ENCODE measurements around the gene PIAS1. TPM values are rescaled to one million over a fixed set of nuclear protein-coding genes. Genes with fewer than 3 reads are reported as not detected.
"Not testable (repeated sequence)": the region's sequence is repeated elsewhere in the genome, so short reads cannot be mapped to it uniquely, and the experiment has no call there.

PIAS1 gene
- total and polyA plus RNA-seq, 9 of the 15 experiments (the other 6 are each of a cell fraction or from before 2014, with no cell fraction given): 18.0 to 59.1 (median 28.5) TPM

DNA sequence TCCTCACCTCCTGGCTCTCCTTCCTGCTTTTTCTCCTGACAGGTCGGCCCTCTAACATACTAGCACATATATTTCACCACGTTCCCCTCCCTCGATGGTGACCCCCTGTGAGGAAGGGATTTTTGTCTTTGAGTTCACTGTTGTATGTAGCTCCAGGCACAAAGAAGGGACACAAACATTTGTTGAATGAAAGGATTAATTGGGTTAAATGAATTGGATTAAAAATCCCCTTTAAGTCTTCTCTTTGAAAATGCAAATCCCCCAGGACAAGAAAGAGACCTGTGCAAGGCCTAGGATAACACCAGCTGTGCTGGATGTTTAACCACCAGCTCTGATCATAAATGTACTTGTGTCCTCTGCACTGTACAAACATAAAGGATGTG, 147.8 kb downstream of the PIAS1 start:
- no peak overlapping the region for H3K4me2 ChIP-seq (ENCODE audit: insufficient read depth, low read length)
- H3K27me3 ChIP-seq (ENCODE audit: control insufficient read depth in 2 of 2, insufficient read depth in 2 of 2, low read length in 2 of 2): no peaks in the 10 kb centered on the region
- in situ Hi-C loops (cut with MboI) (no loop called here), intact Hi-C loops (cut with micrococcal nuclease) (no loop called here)
- no TSS peak for BruUV-seq (replicated peaks)
- no peaks in the 10 kb centered on the region for H3K9me3 ChIP-seq (replicated peaks; ENCODE audit: control insufficient read depth, insufficient read depth, low read depth, low read length)
- H3K9ac ChIP-seq (ENCODE audit: insufficient read depth in 1 of 2, low read depth in 2 of 2, low read length in 2 of 2): no peak overlapping the region
- ChIA-PET CTCF (ENCODE audit: low intra/inter-chr PET ratio) (no interaction called here), POLR2A (interaction anchor here (1.1 kb wide), 1 partner anchor 8 kb away, joined by 4 read pairs; no protein-coding TSS in a partner anchor)
- H2AFZ ChIP-seq (ENCODE audit: low read depth, low read length): no peak overlapping the region
- H4K20me1 ChIP-seq (replicated peaks; ENCODE audit: control insufficient read depth, insufficient read depth, low read length): 0 out of 2 replicates have a peak, but pooled peaks cover 5% of the 10 kb centered on the region
- H3K4me3 ChIP-seq: no peak overlapping the region
- FAIRE-seq: no peak
- H3K36me3 ChIP-seq (ENCODE audit: control insufficient read depth, insufficient read depth, low read length): peaks cover 34% of the 10 kb centered on the region; the same call in 1 of the 3 replicates
- peaks cover 31% of the 10 kb centered on the region for H3K79me2 ChIP-seq (ENCODE audit: control insufficient read depth, insufficient read depth, low read length)
- 67% methylated on average over 3 of the region's 3 CpGs for WGBS (ENCODE audit: insufficient coverage, low coverage, missing lambda C conversion rate)
- DNase-seq (ENCODE audit: extremely low read depth in 1 of 4, low spot score in 3 of 4): no peak
- no peak for TF ChIP-seq SP1 (CRISPR knock-in tag; IDR thresholded peaks at IDR 0.05)
- TF ChIP-seq, protein P1, sequence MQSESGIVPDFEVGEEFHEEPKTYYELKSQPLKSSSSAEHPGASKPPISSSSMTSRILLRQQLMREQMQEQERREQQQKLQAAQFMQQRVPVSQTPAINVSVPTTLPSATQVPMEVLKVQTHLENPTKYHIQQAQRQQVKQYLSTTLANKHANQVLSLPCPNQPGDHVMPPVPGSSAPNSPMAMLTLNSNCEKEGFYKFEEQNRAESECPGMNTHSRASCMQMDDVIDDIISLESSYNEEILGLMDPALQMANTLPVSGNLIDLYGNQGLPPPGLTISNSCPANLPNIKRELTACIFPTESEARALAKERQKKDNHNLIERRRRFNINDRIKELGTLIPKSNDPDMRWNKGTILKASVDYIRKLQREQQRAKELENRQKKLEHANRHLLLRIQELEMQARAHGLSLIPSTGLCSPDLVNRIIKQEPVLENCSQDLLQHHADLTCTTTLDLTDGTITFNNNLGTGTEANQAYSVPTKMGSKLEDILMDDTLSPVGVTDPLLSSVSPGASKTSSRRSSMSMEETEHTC (IDR thresholded peaks at IDR 0.05): no peak
- no peak for TF ChIP-seq SRSF7 (optimal IDR thresholded peaks at IDR 0.05; ENCODE audit: low read depth, low read length)
- TF ChIP-seq BRD9 (IDR thresholded peaks at IDR 0.05; ENCODE audit: low read depth, partially characterized antibody): no peak
- TF ChIP-seq ZNF217 (CRISPR knock-in tag; IDR thresholded peaks at IDR 0.05): no peak
- no peak for TF ChIP-seq ARID2 (IDR thresholded peaks at IDR 0.05)
- TF ChIP-seq, protein P2, sequence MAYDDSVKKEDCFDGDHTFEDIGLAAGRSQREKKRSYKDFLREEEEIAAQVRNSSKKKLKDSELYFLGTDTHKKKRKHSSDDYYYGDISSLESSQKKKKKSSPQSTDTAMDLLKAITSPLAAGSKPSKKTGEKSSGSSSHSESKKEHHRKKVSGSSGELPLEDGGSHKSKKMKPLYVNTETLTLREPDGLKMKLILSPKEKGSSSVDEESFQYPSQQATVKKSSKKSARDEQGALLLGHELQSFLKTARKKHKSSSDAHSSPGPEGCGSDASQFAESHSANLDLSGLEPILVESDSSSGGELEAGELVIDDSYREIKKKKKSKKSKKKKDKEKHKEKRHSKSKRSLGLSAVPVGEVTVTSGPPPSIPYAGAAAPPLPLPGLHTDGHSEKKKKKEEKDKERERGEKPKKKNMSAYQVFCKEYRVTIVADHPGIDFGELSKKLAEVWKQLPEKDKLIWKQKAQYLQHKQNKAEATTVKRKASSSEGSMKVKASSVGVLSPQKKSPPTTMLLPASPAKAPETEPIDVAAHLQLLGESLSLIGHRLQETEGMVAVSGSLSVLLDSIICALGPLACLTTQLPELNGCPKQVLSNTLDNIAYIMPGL (CRISPR knock-in tag; IDR thresholded peaks at IDR 0.05): no peak
- H3K9me1 ChIP-seq (ENCODE audit: control insufficient read depth, insufficient read depth, low read length): no peaks in the 10 kb centered on the region
- peaks cover 14 to 32% of the 10 kb centered on the region in 2 experiments for H3K4me1 ChIP-seq (replicated peaks in 1 of 2; ENCODE audit: control insufficient read depth in 2 of 2, insufficient read depth in 2 of 2, low read length in 2 of 2)
- H3K27ac ChIP-seq (ENCODE audit: extremely low read depth, low read depth, low read length): no peak overlapping the region
- ATAC-seq: no peak

DNA sequence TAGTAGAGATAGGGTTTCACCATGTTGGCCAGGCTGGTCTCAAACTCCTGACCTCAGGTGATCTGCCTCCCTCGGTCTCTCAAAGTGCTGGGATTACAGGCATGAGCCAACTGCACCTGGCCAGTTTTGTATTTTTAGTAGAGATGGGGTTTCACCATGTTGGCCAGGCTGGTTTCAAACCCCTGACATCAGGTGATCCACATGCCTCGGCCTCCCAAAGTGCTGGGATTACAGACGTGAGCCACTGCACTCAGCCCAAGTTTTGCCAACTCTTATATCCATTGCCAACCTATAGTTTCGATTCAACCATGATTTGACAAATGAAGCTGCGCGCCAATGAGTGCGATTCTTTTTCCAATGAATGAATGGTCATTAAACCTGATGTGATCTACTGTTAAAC, 148.9 kb downstream of the PIAS1 start:
- H3K4me3 ChIP-seq; H3K27me3 ChIP-seq (ENCODE audit: control insufficient read depth in 2 of 2, insufficient read depth in 2 of 2, low read length in 2 of 2); ATAC-seq; H3K27ac ChIP-seq (ENCODE audit: extremely low read depth, low read depth, low read length); DNase-seq (ENCODE audit: extremely low read depth in 1 of 4, low spot score in 3 of 4); H4K20me1 ChIP-seq (replicated peaks; ENCODE audit: control insufficient read depth, insufficient read depth, low read length); BruUV-seq (replicated peaks); H2AFZ ChIP-seq (ENCODE audit: low read depth, low read length); H3K9me1 ChIP-seq (ENCODE audit: control insufficient read depth, insufficient read depth, low read length); H3K9me3 ChIP-seq (replicated peaks; ENCODE audit: control insufficient read depth, insufficient read depth, low read depth, low read length); H3K4me2 ChIP-seq (ENCODE audit: insufficient read depth, low read length); in situ Hi-C loops (cut with MboI); intact Hi-C loops (cut with micrococcal nuclease); FAIRE-seq; CTCF ChIA-PET (ENCODE audit: low intra/inter-chr PET ratio); POLR2A ChIA-PET; H3K9ac ChIP-seq (ENCODE audit: insufficient read depth in 1 of 2, low read depth in 2 of 2, low read length in 2 of 2): not testable (repeated sequence)
- Histone ChIP-seq H3K4me1 (replicated peaks in 1 of 2; ENCODE audit: control insufficient read depth in 2 of 2, insufficient read depth in 2 of 2, low read length in 2 of 2) (peaks cover 14 to 36% of the 10 kb centered on the region in 2 experiments), H3K79me2 (ENCODE audit: control insufficient read depth, insufficient read depth, low read length) (peaks cover 31% of the 10 kb centered on the region), H3K36me3 (ENCODE audit: control insufficient read depth, insufficient read depth, low read length) (peaks cover 36% of the 10 kb centered on the region; the same call in 1 of the 3 replicates)
- 89% methylated on average over 7 of the region's 7 CpGs for WGBS (ENCODE audit: insufficient coverage, low coverage, missing lambda C conversion rate)

Measured in K562 (cell line).